OCI-LY3 (cell line): ENCODE results near the gene ANKRD44.

ENCODE experiments used
- EZH2phosphoT487 ChIP-seq: fragments of 200-600 bp; shearing (Covaris generic); IDR thresholded peaks from 2 replicates; pipeline ENCODE4 v1.6.1; 2018; ENCODE audit warnings: antibody characterized with exemption, mixed run types, low read depth
- TF ChIP-seq, protein P1 (sequence below): fragments of 200-600, 300-600 bp; sonication (generic); IDR thresholded peaks from 2 replicates; pipeline ENCODE4 v1.5.1; 2014; ENCODE audit warnings: antibody characterized with exemption, low read length, low read depth

DNA sequence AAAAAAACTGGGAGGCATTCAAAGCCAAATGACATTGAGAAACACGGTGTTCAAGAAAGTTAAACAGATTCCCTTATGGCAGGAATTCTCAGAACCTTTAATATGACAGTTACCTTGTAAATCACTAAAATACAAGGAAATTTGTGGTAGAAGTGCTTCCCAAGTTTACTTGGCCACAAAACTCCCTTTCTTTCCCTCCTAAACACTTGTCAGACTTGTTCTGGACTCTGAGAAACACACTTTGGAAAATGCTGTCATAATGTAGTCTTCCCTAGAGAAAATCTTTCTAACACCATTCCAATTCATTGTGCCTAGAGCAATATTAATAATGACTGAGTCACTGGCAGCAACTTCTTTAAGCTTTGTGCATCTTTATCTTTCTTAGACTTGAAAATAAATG lies 140.4 kb downstream of the ANKRD44 start:
- no peak for TF ChIP-seq EZH2phosphoT487
- TF ChIP-seq, protein P1, sequence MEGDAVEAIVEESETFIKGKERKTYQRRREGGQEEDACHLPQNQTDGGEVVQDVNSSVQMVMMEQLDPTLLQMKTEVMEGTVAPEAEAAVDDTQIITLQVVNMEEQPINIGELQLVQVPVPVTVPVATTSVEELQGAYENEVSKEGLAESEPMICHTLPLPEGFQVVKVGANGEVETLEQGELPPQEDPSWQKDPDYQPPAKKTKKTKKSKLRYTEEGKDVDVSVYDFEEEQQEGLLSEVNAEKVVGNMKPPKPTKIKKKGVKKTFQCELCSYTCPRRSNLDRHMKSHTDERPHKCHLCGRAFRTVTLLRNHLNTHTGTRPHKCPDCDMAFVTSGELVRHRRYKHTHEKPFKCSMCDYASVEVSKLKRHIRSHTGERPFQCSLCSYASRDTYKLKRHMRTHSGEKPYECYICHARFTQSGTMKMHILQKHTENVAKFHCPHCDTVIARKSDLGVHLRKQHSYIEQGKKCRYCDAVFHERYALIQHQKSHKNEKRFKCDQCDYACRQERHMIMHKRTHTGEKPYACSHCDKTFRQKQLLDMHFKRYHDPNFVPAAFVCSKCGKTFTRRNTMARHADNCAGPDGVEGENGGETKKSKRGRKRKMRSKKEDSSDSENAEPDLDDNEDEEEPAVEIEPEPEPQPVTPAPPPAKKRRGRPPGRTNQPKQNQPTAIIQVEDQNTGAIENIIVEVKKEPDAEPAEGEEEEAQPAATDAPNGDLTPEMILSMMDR: no peak
